HG02763 (cell line): ENCODE results near the gene LGALSL.

ENCODE experiments used
- ATAC-seq: cut with Tn5 transposase; IDR thresholded peaks from one replicate; pipeline ENCODE4 v1.9.1; 2021; ENCODE audit warnings: mild to moderate bottlenecking, moderate library complexity; ENCODE audit not compliant: unreplicated experiment

Gene LGALSL

GRCh38 chr2:64470071-64470470 lies 16.1 kb downstream of the LGALSL start:
- no peak for ATAC-seq

GRCh38 chr2:64470766-64471295 lies 16.9 kb downstream of the LGALSL start:
- ATAC-seq, result no peak

- ATAC-seq, result no peak
Observed at GRCh38 chr2:64471600-64471999, 17.6 kb downstream of the LGALSL start.

- no peak for ATAC-seq
Observed at GRCh38 chr2:64472881-64473280, 18.9 kb downstream of the LGALSL start.

GRCh38 chr2:64474121-64474571 lies 20.2 kb downstream of the LGALSL start:
- no peak for ATAC-seq

- ATAC-seq, result no peak
Observed at GRCh38 chr2:64474636-64475035, 20.7 kb downstream of the LGALSL start.

GRCh38 chr2:64477037-64477436 lies 23.1 kb downstream of the LGALSL start:
- ATAC-seq, result no peak

GRCh38 chr2:64477979-64478378 lies 24.0 kb downstream of the LGALSL start:
- no peak for ATAC-seq

GRCh38 chr2:64478502-64479230 lies 24.7 kb downstream of the LGALSL start:
- ATAC-seq, result no peak

- no peak for ATAC-seq
Observed at GRCh38 chr2:64479259-64480117, 25.5 kb downstream of the LGALSL start.

GRCh38 chr2:64481665-64482064 lies 27.7 kb downstream of the LGALSL start:
- no peak for ATAC-seq

- no peak for ATAC-seq
Observed at GRCh38 chr2:64482243-64482642, 28.3 kb downstream of the LGALSL start.

- ATAC-seq, result no peak
Observed at GRCh38 chr2:64482765-64483504, 29.0 kb downstream of the LGALSL start.

GRCh38 chr2:64485331-64485730 lies 31.4 kb downstream of the LGALSL start:
- no peak for ATAC-seq

- ATAC-seq, result no peak
Observed at GRCh38 chr2:64485961-64486360, 32.0 kb downstream of the LGALSL start.

GRCh38 chr2:64487256-64488049 lies 33.5 kb downstream of the LGALSL start:
- no peak for ATAC-seq

- no peak for ATAC-seq
Observed at GRCh38 chr2:64488050-64488974, 34.4 kb downstream of the LGALSL start.

- ATAC-seq, result no peak
Observed at GRCh38 chr2:64489081-64489751, 35.3 kb downstream of the LGALSL start.

- no peak for ATAC-seq
Observed at GRCh38 chr2:64491426-64491825, 37.5 kb downstream of the LGALSL start.
